ENCODE data around the gene TLE1.

DNA sequence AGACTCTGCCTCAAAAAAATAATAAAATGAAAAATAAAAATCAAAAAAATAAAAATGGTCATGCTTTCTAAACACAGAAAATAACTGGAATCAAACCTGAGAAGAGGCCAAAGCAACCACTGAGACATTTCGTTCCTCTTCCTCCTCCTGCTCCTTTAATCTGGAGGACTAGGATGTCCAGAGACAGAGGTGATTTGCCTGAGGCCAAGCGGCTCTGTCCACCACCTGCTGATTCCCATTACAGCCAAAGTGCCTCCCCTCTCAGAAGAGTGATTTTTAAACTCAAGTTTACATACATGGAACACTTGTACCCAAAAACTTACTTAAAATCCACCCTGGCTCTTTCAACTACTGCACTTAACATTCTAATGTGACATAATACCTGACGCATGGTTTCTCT, 65.6 kb downstream of the TLE1 start:
- TF ChIP-seq GATA3 (IDR thresholded peaks at IDR 0.05; ENCODE audit: low read depth, low read length) (no peak), GATA2 (IDR thresholded peaks at IDR 0.05; ENCODE audit: low read depth, low read length) (no peak)

Data from SH-SY5Y (cell line).